NCI-H2107 treated with DMSO at 0.1 percent for 48 hours (cell line): Measurements from ENCODE around the gene ZNF530.
A peak's percentile ranks its signal among the peaks of the same experiment; 100 is the strongest.

Experiments
- DNase-seq: peaks from one replicate; lab custom pipeline; 2025; ENCODE audit not compliant: unreplicated experiment; lab: John Stamatoyannopoulos, UW

Gene ZNF530

GRCh38 chr19:57613941-57614743, 14.5 kb downstream of the ZNF530 start, which contains the start of gene ZNF134:
Gene ZNF134, plus strand, starts transcription at chr19:57614242. Its CDS starts 5,227 bp downstream, at chr19:57619469.
- DNase-seq, result peak; percentile 53

GRCh38 chr19:57615346-57615745, 15.7 kb downstream of the ZNF530 start:
- DNase-seq, result no peak

- DNase-seq, result no peak
Measured at GRCh38 chr19:57620673-57621348, 21.1 kb downstream of the ZNF530 start.

DNA sequence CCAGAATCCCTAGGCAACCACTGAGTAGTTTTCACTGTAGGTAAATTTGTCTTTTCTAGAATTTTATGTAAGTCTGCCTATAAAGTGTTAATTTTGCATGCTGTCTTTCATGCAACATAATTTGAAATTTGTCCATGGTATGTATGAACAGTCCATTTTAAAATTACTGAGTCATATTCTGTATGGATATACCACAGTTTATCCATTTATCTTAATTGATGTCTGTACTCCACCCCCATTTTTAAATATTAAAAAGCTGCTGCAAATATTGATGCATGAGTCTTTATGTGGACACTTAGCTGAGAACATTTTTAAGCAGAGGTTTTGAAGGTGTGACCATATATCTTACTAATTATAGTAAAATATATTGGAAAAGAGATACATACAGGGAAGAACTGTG, 23.4 kb downstream of the ZNF530 start:
- DNase-seq, result no peak

DNA sequence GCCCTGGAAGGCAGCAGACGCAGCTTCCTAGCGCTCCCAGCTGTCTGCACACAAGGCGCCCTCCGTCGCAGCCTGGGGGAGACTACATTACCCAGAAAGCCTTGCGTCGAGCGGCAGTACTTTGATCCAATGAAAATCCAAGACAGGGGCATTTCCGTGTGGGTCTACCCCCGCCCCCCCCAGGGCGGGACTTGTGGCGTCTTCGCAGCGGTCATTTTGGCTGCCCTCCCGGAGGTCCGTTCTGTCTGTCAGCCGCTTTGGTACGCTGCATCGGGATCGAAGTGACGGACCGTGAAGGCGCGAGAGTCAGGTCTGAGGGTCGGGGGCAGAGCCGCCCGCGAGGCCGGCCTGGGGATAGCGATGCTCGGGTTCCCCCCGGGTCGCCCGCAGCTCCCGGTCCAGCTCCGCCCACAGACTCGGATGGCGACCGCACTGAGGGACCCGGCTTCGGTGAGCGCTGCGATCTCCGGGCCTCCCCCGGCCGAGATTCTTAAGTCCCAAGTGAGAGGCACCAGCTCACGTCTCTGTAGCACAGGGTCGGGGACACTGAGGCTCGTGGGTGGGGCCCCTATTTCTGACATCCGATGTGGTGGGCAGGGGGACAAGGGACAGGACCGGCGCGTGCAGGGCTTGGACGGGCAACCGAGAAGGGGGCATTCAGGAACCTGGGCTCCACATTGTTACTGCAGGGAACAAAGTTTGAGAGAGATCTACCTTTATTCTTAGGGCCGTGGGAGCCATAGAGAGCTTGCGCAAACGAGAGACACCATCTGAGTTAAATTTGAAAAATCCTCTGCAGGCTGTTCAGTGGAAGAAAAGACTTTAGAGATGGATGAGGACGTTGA, 33.5 kb downstream of the ZNF530 start, which contains the start of gene ZNF211:
TSS of gene ZNF211 (plus strand) at position 182 of the 845 bp plus-strand sequence. CDS start at position 361, 179 bp downstream.
- DNase-seq, result peak; percentile 86

GRCh38 chr19:57633832-57634131, 34.1 kb downstream of the ZNF530 start:
- DNase-seq, result no peak

DNA sequence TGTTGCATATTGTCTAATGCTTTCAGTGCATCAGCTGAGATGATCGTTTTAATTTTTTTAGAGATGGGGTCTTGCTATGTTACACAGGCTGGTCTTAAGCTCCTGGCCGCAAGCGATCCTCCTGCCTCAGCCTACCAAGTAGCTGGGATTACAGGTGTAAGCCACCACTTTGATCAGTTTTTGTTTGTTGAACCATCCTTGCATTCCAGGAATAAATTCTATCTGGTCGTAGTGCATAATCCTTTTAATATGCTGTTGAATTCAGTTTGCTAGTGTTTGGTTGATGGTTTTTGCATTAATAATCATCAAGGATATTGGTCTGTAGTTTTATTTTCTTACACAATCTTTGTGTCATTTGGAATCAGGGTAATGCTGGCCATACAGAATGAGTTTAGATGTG, 37.7 kb downstream of the ZNF530 start:
- no peak for DNase-seq

DNA sequence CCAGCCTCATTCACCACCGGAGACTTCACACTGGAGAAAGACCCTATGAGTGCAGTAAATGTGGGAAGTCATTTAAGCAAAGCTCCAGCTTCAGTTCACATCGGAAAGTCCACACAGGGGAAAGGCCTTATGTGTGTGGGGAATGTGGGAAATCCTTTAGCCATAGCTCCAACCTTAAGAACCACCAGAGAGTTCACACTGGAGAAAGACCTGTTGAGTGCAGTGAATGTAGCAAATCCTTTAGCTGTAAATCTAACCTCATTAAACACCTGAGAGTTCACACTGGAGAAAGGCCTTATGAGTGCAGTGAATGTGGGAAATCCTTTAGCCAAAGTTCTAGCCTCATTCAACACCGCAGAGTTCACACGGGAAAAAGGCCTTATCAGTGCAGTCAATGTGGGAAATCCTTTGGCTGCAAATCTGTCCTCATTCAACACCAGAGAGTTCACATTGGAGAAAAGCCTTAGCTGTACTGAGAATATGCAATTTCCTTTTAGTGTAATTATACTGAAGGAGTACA, 42.1 kb downstream of the ZNF530 start:
- DNase-seq, result no peak

GRCh38 chr19:57642396-57643046, 42.8 kb downstream of the ZNF530 start:
- no peak for DNase-seq

GRCh38 chr19:57643734-57644133, 44.0 kb downstream of the ZNF530 start:
- no peak for DNase-seq

GRCh38 chr19:57648331-57649003, 48.8 kb downstream of the ZNF530 start:
- peak; percentile 5 for DNase-seq

- no peak for DNase-seq
Measured at GRCh38 chr19:57651654-57651996, 51.9 kb downstream of the ZNF530 start.

GRCh38 chr19:57653689-57654088, 54.0 kb downstream of the ZNF530 start:
- DNase-seq, result no peak

DNA sequence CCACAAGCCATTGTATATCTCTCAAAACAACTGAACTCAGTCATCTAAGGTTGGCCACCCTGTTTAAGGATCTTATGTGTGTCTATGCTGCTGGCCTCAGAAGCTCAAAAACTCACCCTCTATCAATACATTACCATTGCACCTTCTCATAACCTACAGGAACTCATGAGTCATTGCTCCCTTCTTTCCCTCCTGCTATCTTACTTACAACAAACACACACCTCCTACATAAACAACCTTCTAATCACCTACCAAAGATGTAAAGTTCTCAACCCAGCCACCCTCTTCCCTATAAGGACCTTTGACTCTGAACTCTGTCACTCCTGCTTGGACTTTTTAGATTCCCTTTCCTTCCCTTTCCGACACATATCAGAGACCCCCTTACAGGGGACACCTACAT, 55.8 kb downstream of the ZNF530 start:
- no peak for DNase-seq

DNA sequence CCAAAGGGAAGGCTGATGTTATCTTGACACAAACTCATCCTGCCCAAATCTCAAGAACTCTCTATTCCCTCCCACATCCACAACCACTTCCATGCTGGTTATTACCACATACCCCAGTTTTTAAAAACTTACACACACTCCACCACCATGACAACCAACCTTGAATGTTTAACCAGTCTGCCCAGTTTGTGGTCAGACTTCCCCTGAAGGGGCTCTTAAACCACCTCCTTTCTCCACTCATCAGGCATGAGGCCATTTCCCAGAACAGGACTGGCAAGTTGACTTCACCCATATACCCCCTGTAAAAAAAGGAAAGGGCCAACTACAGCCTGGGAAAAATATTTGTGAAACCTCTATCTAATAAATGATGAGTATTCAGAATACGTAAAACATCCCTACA, 56.7 kb downstream of the ZNF530 start:
- DNase-seq, result no peak
